Glomerular visceral epithelial cell (primary cell): ENCODE data around the gene SPAG17.

ENCODE experiments used
- DNase-seq: peaks from one replicate; pipeline ENCODE4 v3.0.0-alpha.2; 2016; ENCODE audit errors: extremely low spot score

The SPAG17 gene

DNA sequence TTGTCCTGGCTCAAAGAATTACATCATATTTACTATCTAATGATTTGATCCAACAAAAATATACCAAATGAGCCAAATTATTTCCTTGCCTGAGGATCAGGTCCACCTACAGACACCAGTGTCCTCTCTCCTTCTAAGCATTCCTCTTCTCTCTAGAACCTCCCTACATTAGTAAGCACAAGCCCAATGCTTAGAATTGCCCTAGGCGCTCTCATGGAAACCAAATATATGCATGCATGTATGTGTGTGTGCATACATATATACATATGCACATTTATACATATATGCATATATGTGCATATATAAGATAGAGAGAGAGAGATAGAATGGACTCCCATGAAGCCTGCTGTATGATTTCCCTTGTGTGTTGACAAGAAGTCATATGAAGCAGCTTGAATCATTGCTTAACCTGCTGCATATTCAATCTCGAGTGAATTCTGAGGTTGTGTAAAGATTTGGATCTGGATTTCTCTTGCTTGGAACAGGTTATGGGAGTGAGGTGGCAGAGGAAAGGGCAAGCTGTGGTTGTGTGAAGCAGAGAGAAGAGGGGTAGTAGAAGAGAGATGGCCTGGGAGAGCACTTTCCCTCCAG lies 66.1 kb downstream of the SPAG17 start:
- no peak for DNase-seq

DNA sequence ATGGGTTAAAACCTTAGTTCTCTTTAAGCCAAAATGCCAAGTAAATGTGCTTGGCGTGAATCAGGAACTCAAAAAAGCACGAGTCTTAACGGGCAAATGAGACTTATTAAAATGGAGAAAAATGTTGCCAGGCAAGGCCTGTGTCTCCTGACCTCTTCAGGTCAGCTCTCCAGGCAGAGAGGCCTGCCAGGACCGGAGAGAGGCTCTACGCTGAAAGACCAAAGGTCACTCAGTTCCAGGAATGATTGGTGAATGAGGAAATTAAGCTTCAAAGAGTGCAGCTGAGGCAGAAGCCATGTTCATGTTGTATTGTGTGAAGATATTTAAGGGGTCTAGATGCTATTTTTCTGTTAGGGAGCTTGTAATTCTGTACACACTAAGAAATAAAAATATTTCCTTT lies 66.6 kb downstream of the SPAG17 start:
- no peak for DNase-seq

DNA sequence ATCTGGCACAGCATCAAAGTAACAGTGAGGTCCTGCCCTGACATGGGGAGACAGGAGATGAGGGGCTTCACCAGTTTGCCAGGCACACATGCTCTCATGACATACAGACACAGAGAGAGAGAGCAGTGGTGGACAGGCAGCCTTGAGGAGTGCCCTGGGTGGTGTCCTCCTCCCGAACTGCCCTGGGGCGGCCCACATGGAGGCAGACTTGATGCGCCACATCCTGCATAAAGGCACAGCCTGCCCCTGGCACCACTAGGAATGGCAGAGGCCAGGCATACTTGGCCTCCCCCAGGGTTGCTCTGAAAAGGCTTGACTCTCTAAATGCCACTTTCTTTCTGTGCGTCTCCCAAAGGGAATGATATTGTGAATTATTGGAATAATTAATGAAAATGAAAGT lies 67.5 kb downstream of the SPAG17 start:
- DNase-seq, result no peak

DNA sequence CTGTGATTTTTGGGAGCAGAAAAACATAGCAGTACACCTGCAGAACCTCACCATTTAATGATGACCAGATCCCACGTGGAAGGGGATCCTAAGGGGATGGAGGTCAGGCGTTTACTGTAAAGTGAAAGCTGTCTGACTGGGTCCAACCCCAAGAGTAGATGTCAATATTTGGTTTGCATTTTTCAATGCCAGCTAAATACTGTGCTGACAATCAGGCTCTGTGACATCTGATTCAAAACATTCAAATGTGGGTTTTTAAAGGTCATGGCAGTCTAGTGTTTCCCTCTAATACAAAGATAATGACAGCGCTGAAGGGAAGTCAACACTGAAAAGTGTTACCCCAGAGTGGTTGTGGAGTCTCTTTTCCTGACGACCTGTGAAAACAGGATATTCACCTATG lies 68.1 kb downstream of the SPAG17 start:
- DNase-seq, result no peak

DNA sequence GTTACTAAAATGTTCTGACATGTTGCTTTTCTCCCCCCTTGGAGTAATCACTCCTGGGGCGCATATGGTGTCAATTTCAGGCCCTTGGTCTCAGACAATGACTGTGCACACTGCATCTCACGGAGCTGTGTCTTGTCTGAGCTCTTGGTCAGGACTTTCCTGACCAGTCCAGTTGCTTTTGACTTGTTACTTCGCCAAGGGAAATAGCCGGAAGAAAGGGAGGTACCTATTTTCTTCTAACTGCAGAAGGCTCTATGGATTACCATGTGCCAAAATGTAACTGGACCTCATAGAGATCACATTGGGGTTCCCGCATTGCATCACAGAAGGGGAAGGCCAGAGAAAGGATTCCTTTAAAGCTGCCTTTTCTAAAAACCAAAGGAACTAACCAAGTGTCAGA lies 68.6 kb downstream of the SPAG17 start:
- no peak for DNase-seq

DNA sequence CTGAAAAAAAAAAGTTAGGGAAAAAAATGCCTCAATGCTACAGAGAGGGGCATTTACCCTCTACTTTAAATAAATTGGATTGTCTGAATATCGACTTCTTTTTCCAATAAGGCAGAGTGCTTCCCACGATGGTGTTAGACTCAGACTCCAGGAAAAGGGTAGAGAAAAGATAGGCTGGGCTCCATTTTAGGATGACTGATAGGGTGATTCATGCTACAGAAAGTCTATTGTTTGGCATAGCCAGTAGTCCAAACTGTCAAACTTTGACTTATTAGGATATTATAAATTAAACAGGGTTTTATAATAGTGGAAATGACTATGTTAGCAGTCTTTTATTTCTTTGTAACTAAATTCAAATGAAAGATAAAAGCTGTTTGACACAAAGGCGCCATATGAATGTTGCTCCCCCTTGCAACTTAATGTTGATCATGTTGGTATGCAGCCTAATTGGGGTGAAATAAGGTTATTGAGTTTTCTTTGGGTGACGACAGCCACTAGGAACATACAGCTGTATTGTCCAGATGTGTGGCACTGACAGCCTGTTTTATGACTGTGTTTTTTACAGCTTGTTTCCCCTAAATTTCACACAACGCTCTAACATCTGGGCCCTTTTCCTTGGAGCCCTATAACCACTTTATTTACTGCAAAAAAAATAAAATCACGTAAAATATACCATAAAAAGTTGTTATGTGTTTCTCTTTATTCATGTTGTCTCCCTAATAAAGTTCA lies 69.3 kb downstream of the SPAG17 start:
- no peak for DNase-seq

DNA sequence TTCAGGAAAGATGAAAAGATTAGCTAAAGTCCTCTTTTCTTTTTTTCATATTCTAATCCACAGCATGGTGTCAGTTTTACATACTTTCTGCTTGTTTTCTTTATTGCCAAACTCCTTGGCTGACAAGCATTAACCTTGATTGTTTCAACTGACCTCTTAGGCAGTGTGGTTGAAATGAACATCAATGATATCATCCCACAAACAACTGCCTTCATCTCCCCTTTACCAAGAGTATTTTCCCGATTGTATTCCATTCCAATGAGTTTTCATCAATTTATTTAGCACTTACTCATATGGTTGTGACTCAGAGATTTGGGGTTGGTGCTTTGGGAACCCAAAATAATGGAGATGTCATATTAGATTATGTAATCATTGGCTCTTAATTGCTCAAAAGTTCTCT lies 71.8 kb downstream of the SPAG17 start:
- DNase-seq, result peak; percentile 37

GRCh38 chr1:118110580-118110979 lies 74.4 kb downstream of the SPAG17 start:
- no peak for DNase-seq

- DNase-seq, result no peak
These were observed 80.1 kb downstream of the SPAG17 start for GRCh38 chr1:118104951-118105350.

DNA sequence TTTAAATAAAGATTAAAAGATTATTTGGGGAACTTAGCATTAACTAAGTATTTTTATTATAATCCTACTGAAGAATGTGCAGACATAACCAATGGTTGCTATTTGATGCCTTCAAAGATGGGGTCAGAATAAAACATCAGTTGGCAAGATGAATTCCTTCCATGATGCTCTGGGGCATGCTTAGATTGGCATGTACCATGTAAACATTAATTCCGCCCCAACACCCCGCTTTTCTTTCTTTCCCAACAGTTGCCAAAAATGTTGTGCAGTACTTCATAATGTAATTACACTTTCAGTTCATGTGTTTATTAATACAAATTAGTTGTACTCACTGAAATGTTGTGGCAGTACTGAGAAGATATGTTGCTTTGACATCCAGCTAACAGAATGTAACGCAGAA lies 82.6 kb downstream of the SPAG17 start:
- no peak for DNase-seq

DNA sequence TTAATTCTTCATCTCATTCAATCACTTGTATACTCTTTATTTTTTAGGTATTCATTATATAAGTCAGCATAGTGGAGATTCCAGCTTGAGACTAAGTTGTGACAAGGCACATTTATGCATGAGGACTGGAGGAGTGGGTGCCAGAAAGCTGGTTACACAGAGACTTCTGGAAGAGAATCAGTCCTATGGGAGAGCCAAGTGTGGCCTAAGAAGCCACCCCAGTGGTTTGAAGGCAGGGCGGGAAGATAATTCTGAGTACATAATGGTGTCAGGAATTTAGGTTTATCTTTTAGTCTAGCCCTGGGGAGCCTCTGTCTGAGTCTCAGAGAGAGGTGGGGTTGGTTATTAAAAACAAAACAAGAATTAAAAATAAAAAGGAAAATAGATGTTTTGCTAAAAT lies 83.0 kb downstream of the SPAG17 start:
- DNase-seq, result no peak

DNA sequence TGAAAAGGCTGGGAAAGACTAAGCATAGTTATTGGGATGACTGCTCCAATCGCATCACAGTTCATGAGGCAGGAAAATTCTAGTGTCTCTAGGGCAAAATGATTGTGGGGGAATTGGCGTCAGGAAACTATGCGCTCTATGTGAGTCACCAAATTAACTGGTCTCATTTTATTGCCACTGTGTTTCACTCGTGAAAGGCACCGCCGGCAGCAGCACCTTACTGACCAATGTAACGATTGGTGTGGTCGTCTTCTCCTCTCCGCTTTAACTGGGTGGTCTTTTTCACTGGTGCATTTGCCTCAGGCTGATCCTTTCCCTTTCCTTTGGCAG lies 83.5 kb downstream of the SPAG17 start:
- peak; percentile 11 for DNase-seq

DNA sequence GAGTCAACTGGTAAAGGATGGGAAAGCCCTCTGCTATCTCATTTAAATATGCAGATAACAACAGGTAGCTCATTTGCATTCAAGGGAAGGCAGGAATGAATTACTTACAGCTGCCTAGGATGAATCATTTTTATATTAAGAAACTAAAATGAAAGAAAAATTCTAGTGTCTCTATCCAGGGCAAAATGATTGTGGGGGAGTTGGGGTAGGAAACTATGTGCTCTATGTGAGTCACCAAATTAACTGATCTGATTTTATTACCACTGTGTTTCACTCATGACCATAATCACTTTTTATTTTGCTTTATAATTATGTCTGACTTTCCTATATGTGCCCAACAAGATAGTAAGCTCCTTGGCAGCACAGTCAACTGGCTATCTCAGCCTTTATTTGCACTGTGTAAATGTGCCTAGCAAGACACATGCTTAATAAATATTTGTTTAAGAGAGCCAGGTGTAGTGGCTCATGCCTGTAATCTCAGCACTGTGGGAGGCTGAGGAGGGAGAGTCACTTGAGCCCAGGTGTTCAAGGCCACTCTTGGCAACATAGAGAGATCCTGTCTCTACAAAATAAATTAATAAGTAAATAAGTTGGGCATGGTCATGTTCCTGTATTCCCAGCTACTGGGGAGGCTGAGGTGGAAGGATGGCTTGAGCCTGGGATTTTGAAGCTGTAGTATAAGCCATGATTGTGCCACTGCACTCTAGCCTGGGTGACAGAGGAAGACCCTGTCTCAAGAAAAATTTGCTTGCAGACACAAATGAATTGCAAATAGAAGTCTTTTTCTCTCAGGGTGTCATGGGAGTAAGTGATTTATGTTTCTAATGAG lies 84.1 kb downstream of the SPAG17 start:
- DNase-seq, result no peak

DNA sequence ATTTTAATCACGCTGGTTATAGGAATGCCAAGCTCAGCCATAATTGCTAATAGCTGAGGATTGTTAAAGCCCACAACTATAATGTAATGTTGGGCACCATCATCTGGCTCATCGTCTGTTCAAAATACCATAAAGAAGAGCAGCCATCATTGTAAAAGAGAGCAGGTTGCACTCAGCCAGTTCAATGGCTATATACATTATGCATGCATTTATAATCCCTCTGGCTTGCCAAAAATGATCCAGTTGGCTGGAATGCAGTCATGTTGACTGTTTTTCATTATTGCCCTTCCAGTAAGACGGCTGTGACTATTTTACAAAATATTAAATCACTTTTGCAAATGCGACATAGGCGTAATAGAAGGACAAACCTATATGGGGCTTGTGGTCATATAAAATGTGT lies 85.3 kb downstream of the SPAG17 start:
- no peak for DNase-seq

DNA sequence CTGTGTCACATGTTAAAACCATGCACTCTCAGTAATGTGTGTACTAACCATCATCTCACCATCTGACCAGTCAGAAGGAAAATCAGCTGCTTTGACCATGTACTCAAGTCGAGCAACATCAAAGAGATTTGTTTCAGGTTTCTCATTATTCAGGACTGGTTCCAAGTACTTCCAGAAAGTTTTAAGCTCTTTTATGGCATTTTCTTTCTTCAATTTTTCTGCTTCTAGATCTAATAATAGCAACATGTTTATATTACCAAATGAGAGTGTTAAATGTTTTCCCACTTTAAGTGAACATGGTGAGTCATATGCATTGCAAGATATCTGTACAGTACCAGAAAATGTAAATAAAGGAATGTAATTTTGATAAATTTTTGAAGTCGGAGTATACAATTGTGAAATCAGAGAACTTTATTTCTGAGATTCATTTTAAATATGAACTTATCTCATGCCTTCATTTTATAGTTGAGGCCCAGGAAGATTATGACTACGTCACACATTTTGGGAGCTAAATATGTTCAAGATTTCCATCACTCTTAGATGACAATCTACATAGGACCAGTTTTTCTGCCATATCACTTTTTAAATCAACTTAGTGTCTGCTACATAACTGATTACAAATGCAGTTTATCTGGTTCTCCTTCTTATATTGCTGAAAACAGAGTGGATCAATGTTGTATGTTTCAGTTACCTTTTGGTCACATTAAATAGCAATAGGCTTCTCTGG lies 87.2 kb downstream of the SPAG17 start:
- DNase-seq, result no peak

DNA sequence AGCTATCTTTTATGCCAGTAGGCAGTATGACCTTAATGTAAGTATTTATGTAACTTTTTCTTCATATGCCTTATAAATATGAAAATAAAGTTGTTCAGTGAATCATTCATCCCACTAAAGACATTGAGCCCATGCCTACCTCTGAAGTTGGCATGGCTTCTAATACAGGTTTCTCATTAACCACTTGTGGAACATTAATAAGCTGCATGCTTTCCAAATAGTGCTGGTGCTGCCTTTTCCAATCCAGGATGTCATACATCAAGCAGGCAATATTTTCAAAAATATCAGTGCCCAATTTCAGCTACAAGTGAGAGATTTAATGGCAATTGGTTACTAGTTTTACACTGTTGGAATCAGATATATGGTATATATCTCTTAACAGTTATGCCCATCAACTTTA lies 92.0 kb downstream of the SPAG17 start:
- DNase-seq, result no peak

DNA sequence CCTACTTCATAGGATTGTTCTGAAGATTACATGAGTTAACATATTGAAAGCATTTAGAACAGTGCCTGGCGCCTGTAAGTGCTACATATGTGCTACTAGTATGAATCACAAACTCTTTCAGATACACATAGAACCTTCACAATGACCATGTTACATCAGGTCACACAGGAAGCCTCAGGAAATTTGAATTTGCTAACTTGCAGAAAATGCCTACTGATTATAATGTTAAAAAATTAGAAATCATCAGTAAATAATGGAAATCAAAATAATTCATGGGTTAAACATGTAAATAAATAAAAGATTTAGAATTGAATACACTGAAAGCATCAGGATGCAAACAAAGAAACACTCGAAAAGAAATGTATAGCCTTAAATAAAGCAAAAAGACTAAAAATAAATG lies 94.9 kb downstream of the SPAG17 start:
- DNase-seq, result no peak

DNA sequence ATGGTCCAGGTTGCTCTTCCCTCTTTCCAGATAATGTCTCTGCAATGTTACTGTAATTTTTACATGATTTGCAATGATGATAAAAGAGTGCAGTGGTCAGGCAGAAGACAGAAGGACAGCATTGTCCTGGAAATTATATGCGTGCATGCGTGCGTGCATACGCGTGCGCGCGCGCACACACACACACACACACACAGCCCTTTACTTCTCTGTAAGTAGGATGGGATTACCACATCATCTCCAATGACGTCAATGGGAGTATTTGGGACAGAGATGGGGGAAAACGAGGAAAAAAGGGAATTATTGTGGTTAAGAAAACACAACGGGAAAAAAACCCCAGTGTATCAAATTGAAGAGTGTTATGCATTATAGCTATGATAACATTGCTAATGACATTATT lies 99.7 kb downstream of the SPAG17 start:
- no peak for DNase-seq

DNA sequence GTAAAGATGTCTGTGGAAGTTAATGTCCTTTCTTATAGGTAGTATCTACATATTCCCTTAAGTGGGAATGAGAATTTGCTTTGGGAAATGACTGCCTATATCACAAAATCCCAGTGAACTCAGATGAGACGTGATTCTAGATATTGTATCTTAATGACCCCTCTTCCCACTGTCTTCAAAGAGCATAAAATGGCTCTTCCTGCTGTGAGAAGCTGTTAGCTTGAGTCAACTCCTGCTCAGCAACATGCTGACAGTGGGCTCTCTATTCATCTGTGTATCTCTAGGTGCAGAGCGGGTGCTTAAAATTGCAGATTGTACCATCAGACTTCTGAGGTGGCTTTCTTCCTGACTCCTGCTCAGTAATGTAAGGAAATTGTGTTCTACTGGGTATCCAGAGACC lies 100.6 kb downstream of the SPAG17 start:
- DNase-seq, result no peak

GRCh38 chr1:118082984-118083383 lies 102.0 kb downstream of the SPAG17 start:
- no peak for DNase-seq

DNA sequence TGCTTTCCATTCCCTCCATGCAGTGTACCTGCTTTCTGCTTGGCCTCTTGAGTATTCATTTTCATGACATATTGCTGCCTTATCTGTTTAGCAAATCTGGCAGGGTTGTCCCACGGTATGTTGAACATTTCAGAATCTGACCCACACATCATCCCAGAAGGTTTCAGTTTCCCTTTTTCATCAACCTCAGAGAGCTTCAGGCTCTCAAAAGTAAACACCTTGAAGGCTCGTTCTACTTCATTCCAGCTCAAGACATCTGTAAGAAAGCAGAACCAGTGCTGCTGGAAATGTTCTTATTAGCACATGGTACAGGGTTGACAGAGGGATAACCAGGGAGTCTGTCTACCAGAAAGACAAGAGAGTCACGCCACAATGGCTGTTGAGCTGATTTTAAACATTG lies 103.6 kb downstream of the SPAG17 start:
- DNase-seq, result no peak

GRCh38 chr1:118077331-118078045 lies 107.5 kb downstream of the SPAG17 start:
- peak; percentile 40 for DNase-seq
